Measurements from ENCODE around the gene PIN1. TPM values are rescaled to one million over a fixed set of nuclear protein-coding genes. Genes with fewer than 3 reads are reported as not detected.
A peak's percentile ranks its signal among the peaks of the same experiment; 100 is the strongest.
"Not testable (repeated sequence)": the region's sequence is repeated elsewhere in the genome, so short reads cannot be mapped to it uniquely, and the experiment has no call there.

The PIN1 gene
- total RNA-seq, 2 donors from 2014 or later: 75.7 to 100 TPM

- Mint-ChIP-seq H3K36me3 (peaks cover 5 to 13% of the 10 kb centered on the region in 2 donors), H3K27ac (no peak overlapping the region), H3K9me3 (no peaks in the 10 kb centered on the region)
- DNase-seq (ENCODE audit: low spot score in 2 of 2) (no peak), ATAC-seq (no peak)
Measured at GRCh38 chr19:9806803-9807202, 28.3 kb upstream of the PIN1 start.

DNA sequence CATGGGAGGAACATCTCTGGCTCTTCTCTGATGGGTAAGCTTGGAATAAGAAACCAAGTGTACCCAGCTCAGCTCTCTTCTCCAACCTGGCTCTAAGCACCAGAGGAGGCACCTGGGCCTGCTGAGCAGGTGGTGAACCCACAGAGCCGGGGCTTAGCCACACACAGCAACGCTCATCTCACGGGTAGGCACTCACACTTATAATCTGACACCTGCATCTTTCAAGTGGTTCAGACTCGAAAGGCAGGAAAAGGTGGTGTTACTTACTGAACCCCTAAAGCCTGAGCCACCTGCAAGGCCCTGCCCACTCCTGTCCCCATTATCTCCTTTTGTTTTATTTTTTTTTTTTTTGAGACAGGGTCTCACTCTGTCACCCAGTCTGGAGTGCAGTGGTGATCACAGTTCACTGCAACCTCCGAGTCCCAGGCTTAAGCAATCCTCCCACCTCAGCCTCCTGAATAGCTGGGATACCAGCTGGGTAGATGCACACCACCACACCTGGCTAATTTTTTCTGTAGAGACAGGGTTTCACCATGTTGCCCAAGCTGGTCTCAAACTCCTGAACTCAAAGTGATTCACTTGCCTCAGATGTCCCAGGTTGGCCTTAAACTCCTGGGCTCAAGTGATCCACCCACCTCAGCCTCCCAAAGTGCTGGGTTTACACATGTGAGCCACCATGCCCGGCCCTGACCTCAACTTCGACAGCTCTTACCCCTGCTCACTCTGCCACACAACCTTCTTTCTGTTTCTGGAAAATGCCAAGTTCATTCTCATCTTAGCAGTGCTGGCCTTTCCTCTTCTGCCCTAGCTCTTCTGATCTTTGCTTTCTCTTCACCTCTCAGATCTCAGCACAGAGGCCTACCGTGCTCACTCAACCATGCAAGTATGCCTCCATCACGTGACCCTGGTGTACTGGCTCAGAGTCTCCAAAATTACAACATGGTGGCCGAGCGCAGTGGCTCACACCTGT, 26.0 kb upstream of the PIN1 start:
- Mint-ChIP-seq H3K27ac (peak overlapping the region; percentile 2 to 30), H3K9me3 (no peaks in the 10 kb centered on the region), H3K36me3 (peaks cover 5 to 19% of the 10 kb centered on the region in 2 donors)
- DNase-seq (ENCODE audit: low spot score in 2 of 2) (no peak), ATAC-seq (peak; percentile 52 to 64)

- no peak overlapping the region for H3K27ac Mint-ChIP-seq
Measured at GRCh38 chr19:9811139-9811538, 24.0 kb upstream of the PIN1 start.

DNA sequence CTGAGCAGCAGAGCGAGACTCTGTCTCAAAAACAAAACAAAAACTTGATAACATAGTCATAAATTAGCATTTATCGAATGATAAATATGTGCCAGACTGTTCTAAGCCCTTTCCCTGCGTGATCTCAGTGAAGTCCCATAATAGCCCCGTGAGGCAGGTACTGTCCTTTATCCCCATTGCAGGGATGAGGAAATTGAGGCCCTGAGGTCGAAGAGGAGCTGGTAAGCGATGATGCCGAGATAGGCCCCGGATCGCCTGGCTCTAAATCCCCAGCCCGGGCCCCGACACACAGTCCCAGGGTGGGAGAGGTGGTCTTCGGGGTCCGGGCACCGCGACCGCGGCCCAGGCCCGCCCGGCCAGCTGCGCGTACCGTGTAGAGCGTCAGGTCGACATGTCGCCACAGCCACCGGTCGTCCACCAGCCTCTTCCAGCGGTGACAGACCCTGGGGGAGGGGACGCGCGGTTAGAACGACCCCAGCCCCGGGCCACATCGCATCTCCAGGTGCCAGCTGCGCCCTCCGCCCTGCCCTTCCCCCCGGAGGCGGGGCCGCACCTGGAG, 16.9 kb upstream of the PIN1 start:
- Mint-ChIP-seq H3K9me3 (peaks cover 4 to 9% of the 10 kb centered on the region in 2 donors), H3K36me3 (peaks cover 12 to 42% of the 10 kb centered on the region in 2 donors), H3K27ac (peak overlapping the region; percentile 95 to 97)
- no peak for ATAC-seq
- peak in 1 of 2 donors; percentile 6 for DNase-seq (ENCODE audit: low spot score in 2 of 2)

More at GRCh38 chr19:9811139-9811538, 24.0 kb upstream of the PIN1 start:
- Mint-ChIP-seq H3K9me3 (peaks cover 0 to under 1% of the 10 kb centered on the region in 2 donors), H3K36me3 (peaks cover 7 to 37% of the 10 kb centered on the region in 2 donors)
- DNase-seq (ENCODE audit: low spot score in 2 of 2): no peak
- no peak for ATAC-seq

DNA sequence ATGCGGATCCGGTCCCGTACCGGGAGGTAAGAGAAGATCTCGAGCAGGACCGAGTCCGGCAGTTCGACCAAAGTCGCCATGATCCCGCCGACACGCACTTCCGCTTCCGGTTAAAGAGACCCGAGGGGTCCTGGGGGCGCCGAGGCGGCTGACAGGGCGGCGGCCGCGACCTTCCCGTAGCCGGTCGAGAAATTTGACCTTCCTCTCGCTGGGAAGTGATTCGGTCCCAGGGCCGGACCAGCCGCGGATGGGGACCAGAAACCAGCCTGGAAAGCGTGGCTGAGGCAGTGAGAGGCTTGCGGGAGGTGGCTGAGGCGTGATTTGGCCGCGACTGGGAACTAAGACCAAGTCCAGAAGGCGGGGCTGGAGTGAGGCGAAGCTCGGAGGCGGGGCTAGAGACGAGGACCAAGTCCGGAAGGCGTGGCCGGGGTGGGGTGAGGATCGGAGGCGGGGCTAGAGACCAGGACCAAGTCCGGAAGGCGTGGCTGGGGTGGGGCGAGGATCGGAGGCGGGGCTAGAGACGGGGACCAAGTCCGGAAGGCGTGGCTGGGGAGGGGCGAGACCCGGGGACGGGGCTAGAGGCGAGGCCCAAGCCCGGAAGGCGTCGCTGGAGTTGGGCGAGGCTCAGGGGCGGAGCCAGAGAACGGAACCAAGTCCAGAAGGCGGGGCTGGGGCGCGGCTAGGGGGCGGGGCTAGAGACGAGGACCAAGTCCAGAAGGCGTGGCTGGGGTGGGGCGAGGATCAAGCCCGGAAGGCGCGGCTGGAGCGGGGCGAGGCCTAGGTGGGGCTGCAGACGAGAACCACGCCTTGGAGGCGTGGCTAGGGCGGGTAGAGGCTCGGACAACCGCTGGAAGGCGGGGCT, 16.2 kb upstream of the PIN1 start, which contains the start of gene FBXL12:
TSS of gene FBXL12 (minus strand) at position 346 of the 862 bp plus-strand sequence. CDS start at position 80, 266 bp downstream.
- ATAC-seq (peak; percentile 87 to 90), DNase-seq (ENCODE audit: low spot score in 2 of 2) (peak; percentile 100)
- H3K27ac Mint-ChIP-seq: peak within 1 kb of the TSS; percentile 95 to 97
- peaks cover 12 to 38% of the 10 kb centered on the region in 2 donors for H3K36me3 Mint-ChIP-seq
- H3K9me3 Mint-ChIP-seq: peaks cover 4 to 9% of the 10 kb centered on the region in 2 donors

DNA sequence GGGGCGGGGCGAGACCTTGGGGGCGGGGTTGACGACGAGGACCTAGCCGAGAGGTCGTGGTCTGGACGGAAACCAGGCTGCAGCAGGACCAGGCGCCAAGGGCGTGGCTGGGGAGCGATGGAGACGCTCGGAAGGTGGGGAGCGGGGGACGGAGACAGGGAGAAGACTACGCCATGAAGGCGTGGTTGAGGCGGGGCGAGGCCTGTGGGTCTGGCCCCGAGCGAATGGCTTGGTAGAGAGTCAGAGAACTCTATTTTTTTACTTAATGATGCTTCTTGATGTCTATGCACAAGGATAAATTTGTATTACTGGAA, 15.6 kb upstream of the PIN1 start:
- no peak for DNase-seq (ENCODE audit: low spot score in 2 of 2)
- no peak for ATAC-seq
- Mint-ChIP-seq H3K9me3 (peaks cover 4 to 9% of the 10 kb centered on the region in 2 donors), H3K36me3 (peaks cover 12 to 35% of the 10 kb centered on the region in 2 donors), H3K27ac (peak overlapping the region; percentile 65 to 97)

GRCh38 chr19:9820034-9820433, 15.1 kb upstream of the PIN1 start:
- H3K9me3 Mint-ChIP-seq, ATAC-seq: not testable (repeated sequence)
- H3K36me3 Mint-ChIP-seq: peaks cover 12 to 30% of the 10 kb centered on the region in 2 donors
- DNase-seq (ENCODE audit: low spot score in 2 of 2): peak in 1 of 2 donors; percentile 58
- peak overlapping the region in 1 of 2 donors; percentile 97 for H3K27ac Mint-ChIP-seq

DNA sequence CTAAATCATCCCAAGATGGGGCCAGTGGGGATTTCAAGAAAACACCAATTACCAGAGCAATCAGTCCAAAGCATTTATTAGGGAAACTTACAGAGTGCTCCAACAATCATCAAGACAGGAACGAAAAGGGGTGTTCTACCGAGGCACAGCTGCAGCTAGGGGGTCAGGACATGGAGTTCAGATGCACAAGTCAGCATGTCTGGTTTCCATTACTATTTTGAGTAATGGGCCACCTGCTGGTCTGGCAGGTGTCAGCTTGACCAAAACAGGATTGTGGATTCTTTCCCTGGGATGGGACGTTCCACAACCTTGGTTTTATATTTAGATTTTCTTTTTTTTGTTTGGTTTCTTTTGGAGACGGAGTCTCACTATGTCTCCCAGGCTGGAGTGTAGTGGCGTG, 11.3 kb upstream of the PIN1 start:
- Mint-ChIP-seq H3K36me3 (peaks cover 12 to 18% of the 10 kb centered on the region in 2 donors), H3K27ac (peak overlapping the region in 1 of 2 donors; percentile 88), H3K9me3 (no peaks in the 10 kb centered on the region)
- no peak for ATAC-seq
- no peak for DNase-seq (ENCODE audit: low spot score in 2 of 2)

- H3K9me3 Mint-ChIP-seq: no peaks in the 10 kb centered on the region
- DNase-seq (ENCODE audit: low spot score in 2 of 2) (peak; percentile 87 to 88), ATAC-seq (peak; percentile 99)
- peaks cover 12 to 20% of the 10 kb centered on the region in 2 donors for H3K36me3 Mint-ChIP-seq
- peak within 1 kb of the TSS; percentile 92 to 100 for H3K27ac Mint-ChIP-seq
Measured at GRCh38 chr19:9827289-9828238, 7.6 kb upstream of the PIN1 start, which contains the start of gene UBL5. UBL5 (plus strand) TSS chr19:9827918; CDS start chr19:9828338, 420 bp downstream.

DNA sequence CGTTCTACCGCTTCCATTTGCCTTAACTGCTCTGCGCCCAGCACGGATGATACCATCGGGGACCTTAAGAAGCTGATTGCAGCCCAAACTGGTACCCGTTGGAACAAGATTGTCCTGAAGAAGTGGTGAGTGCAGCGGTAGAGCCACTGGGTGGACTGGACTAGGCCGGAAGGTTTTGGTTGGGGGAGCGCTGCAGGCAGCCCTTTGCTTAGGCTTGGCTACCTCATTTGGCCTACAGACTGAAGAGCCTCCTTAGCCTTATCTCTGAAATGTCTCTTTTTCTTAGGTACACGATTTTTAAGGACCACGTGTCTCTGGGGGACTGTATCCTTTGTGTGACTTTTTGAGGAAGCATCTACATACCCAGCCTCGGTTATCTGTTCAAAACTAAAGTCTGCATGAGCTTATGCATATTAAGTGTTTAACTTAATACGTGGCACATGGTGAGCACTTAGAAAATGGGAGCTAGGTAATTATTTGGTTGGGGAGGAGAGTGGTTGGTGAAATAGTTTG, 6.5 kb upstream of the PIN1 start:
- ATAC-seq (no peak), DNase-seq (ENCODE audit: low spot score in 2 of 2) (no peak)
- H3K36me3 Mint-ChIP-seq: peaks cover 12 to 20% of the 10 kb centered on the region in 2 donors
- H3K9me3 Mint-ChIP-seq: no peaks in the 10 kb centered on the region
- peak overlapping the region; percentile 92 to 100 for H3K27ac Mint-ChIP-seq

- Mint-ChIP-seq H3K27ac (peak overlapping the region in 1 of 2 donors; percentile 63), H3K36me3 (peaks cover 0 to 8% of the 10 kb centered on the region in 2 donors), H3K9me3 (no peaks in the 10 kb centered on the region)
- ATAC-seq: no peak
- DNase-seq (ENCODE audit: low spot score in 2 of 2): no peak
Measured at GRCh38 chr19:9834307-9834725, 802 bp upstream of the PIN1 start.

DNA sequence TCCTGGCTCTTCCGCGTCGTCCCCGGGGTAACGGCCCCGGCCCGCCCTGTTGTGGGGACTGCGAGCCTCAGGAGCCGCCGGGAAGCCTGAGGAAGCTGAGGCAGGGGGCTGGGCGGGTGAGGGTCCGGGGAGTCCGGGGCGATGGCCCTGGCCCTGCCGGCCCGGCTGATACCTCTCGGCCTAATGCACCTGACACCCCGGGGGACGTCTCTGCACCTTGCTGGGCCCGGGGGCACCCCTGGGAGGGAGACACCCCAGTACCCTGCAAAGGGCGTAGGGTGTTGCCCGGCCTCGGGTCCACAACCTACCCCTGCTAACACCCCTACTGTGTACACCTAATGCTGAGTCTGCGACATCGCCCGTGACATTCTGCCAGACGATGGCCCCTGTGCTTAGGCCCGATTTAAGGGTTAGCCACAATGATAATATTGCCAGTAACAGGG, 410 bp downstream of the PIN1 start:
- H3K36me3 Mint-ChIP-seq: peaks cover 0 to 8% of the 10 kb centered on the region in 2 donors
- DNase-seq (ENCODE audit: low spot score in 2 of 2): no peak
- ATAC-seq: no peak
- H3K9me3 Mint-ChIP-seq: no peaks in the 10 kb centered on the region
- H3K27ac Mint-ChIP-seq: peak overlapping the region in 1 of 2 donors; percentile 80

- Mint-ChIP-seq H3K9me3 (no peaks in the 10 kb centered on the region), H3K36me3 (peaks cover 0 to 8% of the 10 kb centered on the region in 2 donors), H3K27ac (peak overlapping the region; percentile 80 to 93)
- DNase-seq (ENCODE audit: low spot score in 2 of 2) (no peak), ATAC-seq (no peak)
Measured at GRCh38 chr19:9836021-9836420, 903 bp downstream of the PIN1 start.

GRCh38 chr19:9838324-9838723, 3.2 kb downstream of the PIN1 start:
- peaks cover 17 to 25% of the 10 kb centered on the region in 2 donors for H3K36me3 Mint-ChIP-seq
- H3K27ac Mint-ChIP-seq: no peak overlapping the region
- no peaks in the 10 kb centered on the region for H3K9me3 Mint-ChIP-seq
- ATAC-seq: no peak
- DNase-seq (ENCODE audit: low spot score in 2 of 2): no peak

GRCh38 chr19:9839415-9839814, 4.3 kb downstream of the PIN1 start:
- H3K36me3 Mint-ChIP-seq: peaks cover 27% of the 10 kb centered on the region in 2 donors
- ATAC-seq: no peak
- H3K9me3 Mint-ChIP-seq: no peaks in the 10 kb centered on the region
- no peak for DNase-seq (ENCODE audit: low spot score in 2 of 2)
- peak overlapping the region in 1 of 2 donors; percentile 36 for H3K27ac Mint-ChIP-seq
